Left forelimb (tissue), 1 donor: ENCODE data around the gene PRKG1.

Experiments
- DNase-seq: peaks from one replicate; pipeline ENCODE4 v3.0.0-alpha.2; 2018; ENCODE audit warnings: low spot score

The PRKG1 gene

GRCh38 chr10:52318136-52318701 lies 1243.9 kb downstream of the PRKG1 start:
- no peak for DNase-seq

DNA sequence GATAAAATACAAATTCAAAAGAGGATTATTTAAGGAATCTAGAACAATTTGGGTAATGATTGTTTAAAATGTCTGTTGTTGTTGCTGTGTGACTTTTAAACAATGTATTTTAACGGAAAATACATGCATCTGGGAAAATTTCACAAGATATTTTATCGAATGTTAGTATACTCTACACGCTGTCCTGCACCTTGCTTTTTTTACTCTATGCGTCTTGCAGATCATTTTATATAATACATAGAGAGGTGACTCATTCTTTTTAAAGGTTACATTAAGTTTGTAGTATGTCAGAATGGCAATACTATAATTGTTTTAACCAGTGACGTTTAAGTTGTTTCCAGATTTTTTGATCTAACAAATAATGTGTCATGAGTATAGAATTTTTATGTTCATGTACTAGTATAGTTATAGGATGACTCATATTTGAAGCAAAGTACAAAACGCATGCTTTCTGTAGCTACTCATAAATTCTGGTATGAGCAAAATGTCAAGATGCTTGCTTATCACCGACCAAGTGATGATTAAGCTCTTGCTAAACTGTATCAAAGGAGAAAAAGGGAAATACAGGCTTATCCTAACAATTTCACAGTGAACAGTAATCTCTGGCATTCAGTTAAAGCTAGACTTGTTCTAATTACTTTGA lies 1244.7 kb downstream of the PRKG1 start:
- DNase-seq, result no peak

GRCh38 chr10:52319926-52320325 lies 1245.6 kb downstream of the PRKG1 start:
- no peak for DNase-seq

DNA sequence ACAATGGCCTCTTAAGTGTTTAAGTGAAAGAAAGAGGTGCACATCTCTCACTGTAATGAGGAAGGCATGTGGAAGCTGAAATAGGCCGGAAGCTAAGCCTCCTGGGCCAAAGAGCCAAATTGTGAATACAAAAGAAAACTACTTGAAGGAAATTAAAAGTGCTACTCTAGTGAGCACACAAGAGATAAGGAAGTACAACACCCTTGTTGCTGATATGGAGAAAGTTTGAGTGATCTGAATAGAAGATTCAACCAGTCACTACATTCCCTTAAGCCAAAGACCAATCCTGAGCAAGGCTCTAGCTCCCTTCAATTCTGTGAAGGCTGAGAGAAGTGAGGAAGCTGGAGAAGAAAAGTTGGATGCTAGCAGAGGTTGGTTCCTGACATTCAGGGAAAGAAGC lies 1248.0 kb downstream of the PRKG1 start:
- DNase-seq, result no peak

- DNase-seq, result no peak
Observed at GRCh38 chr10:52322936-52323335, 1248.6 kb downstream of the PRKG1 start.

DNA sequence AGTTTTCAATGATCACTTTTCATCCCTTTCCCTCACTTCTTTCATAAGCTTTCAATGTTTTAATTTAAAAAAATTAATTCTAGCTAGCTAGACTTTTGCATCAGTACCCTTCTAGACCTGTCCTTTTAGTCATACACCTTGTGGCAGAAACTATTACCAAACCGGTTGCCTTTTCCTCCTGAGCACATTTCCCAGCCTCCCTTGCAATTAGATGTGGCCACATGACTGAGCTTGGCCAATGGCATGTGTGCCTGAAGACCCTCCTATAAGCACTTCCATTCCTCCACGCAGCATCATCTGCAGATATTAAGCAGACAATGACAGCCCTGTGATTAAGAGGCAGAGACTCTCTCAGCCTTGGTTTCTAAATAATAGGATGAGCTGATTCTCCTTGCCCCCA lies 1252.1 kb downstream of the PRKG1 start:
- no peak for DNase-seq

GRCh38 chr10:52331638-52332364 lies 1257.5 kb downstream of the PRKG1 start:
- DNase-seq, result no peak

DNA sequence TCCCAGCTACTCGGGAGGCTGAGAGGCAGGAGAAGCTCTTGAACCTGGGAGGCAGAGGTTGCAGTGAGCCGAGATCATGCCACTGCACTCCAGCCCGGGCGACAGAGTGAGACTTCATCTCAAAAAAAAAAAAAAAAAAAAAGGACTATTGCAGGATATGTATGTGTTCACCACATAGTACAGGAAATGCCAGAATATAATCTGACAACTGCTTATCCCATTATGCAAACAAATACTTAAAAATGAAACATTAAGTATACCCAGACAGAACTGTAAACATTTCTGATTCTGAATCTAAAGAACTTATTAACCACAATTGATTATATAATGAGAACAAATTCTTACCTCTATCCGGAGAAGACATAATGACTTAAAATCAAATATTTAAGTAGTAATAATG lies 1258.5 kb downstream of the PRKG1 start:
- DNase-seq, result no peak

DNA sequence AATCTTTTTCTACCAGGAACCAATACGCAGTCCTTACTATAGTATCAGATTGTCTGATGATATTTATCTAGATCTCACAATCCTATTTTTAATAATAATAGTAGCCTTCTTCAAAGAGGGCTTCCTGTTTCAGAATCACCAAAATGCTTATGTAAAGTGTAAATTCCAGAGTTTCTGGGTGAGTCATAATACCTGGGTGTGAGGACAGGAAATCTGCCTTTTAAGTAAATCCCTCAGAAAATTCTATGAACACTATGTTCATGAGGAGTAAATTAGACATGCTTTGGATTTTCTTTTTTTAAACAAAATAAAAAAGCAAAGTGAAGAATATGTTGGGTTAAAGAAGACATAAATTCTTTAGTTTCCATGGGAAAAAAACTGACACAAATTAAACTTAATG lies 1260.3 kb downstream of the PRKG1 start:
- DNase-seq, result no peak

DNA sequence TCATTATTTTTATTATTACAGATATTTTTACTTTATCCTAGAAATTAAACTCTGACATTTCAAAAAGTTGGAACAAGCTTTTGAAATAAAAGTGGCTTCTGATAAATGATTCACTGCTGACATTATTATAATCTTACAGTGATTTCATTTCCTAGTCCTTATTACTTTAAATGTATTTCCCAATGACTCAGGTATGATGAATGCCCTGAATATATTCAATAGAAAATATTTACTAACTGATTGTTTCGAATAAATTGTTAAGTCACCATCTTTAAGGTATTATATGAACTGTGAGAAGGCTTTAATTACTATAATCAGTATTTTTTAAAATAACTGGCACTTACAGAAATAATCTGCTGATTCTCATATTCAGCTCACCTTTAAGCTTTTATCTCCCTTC lies 1261.4 kb downstream of the PRKG1 start:
- DNase-seq, result no peak

DNA sequence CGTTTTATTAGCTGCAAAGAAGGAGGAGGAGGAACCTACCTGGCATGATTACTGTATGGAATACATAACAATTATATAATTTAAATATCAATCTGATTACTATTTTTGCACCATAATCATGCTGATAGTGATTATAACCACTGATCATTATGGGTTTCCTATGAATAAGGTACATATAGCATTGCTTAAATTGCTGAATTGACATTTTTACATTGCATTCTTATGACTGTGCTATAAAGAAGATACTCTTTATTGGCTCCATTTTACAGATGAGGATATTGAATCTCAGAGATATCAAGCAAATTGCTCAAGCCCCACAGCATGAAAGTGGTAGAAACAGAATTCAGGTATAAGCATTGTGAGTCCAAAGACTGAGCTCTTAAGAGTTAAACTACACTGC lies 1262.9 kb downstream of the PRKG1 start:
- no peak for DNase-seq

- DNase-seq, result no peak
Observed at GRCh38 chr10:52343439-52343838, 1269.2 kb downstream of the PRKG1 start.

DNA sequence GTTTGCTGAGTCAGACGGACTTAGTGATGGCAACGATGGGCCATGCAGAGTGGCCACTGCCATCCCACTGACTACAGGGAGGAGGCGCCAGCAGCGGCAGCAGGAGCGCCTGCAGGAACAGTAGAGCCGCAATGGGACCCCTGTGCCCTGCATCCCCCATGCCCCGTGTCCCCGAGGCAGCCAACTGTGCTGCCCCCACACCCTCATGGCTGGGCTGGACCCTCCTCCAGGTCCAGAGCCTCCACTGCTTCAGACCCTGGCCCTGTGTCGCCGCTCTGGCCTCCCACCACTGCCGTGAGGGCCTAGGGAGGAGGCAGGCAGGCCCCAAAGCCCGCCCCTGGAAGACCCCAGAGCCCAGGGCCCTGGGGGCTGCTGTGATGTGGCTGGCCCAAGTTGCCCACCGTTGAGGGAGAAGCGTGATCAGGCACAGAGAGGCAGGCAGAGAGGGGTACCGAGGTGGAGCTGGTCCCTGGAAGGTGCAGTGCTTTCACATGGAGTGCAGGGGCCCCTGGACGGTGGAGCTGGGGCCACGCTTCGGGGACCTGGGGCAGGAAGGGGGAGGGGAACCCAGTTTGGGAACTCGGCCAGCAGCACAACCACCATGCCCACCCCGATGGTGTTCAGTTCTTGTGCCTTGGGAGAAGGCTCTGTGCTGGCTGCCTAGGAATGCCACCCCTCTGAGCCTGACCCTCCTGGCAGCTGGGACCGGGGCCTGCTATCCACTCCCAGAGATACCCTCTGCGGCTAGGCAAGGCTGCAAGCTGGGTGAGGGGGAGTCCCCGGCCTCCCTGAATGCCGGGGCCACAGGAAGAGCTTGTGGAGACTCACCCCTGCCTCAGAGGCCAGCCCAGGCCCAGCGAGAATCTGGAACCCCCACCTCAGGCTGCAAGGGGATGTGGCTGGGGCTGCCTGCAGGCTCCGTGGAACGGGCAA lies 1272.4 kb downstream of the PRKG1 start:
- no peak for DNase-seq

DNA sequence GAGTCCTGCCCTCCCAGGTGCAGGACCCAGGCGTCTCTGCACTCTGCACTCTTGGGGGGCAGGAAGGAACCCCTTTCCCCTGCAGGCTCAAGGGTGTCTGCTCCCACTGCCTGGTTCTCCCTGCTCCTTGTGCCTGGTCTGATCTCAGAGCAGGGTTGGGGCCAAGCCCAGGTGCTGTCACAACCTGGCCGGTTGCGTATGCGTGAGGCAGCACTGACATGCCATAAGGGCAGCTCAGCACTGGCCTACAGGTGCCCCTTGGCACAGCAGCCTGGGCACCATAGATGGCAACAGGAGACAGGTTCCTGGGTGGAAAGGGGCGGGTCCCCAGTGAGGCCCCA lies 1273.0 kb downstream of the PRKG1 start:
- no peak for DNase-seq
